NCI-H524 treated with DMSO at 0.1 percent for 48 hours (cell line): ENCODE data around the gene DISC1.

Experiments
- DNase-seq: peaks from one replicate; lab custom pipeline; 2025; lab: John Stamatoyannopoulos, UW

DISC1 gene

DNA sequence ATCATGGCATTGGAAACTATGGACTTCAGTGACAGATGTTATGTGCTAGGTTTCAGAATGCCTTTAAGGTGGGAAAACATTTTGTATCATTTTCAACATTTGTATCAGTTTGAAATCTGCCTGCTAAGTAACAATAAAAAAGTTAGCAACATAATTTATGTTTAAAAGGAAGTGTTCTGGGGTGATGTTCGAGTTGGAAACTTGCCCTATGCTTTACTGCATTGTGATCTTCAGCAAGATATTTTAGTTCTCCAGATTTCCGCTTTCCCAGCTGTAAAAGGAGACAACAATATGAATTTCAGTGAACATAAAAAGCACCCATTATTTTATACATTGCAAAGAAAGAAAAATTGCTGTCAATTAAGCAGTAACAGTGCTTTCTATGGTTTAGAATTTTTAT, 187.4 kb downstream of the DISC1 start:
- DNase-seq, result no peak

DNA sequence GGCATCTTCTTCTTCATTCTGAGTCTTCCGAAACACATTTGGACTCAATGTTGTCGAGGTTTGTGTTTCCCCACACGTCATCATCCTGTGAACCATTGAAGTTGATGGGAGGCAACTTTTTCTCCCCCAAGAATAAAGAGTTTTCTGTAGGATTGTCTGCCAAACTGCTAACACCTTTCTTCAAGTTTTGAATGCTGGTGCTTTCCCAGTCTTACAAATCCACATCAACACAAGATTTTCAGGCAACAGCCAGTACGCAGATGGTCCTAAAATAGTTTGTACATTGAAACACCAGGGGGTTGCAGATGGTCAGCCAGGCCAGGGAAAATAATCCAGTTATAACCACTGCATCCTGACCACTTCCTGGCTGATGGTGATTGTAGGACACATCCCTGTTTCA, 187.9 kb downstream of the DISC1 start:
- DNase-seq, result no peak

DNA sequence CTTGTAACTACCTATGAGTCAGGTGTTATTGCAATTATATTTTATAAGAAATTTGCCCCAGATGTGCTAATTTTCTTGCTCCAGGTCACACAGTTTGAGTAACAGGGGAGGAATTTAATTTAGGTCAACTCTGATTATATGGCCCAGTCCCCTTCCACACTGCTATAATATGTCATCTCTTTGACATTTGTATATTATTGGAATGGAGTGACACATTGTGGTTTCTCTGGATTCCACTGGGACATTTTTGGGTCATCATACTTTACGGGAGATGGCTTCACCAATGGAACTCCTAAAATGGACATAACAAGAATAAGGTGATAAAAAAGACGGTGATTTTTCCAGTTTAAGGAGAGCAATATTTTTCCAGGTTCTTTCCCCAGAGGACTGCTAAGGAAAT, 191.2 kb downstream of the DISC1 start:
- no peak for DNase-seq

DNA sequence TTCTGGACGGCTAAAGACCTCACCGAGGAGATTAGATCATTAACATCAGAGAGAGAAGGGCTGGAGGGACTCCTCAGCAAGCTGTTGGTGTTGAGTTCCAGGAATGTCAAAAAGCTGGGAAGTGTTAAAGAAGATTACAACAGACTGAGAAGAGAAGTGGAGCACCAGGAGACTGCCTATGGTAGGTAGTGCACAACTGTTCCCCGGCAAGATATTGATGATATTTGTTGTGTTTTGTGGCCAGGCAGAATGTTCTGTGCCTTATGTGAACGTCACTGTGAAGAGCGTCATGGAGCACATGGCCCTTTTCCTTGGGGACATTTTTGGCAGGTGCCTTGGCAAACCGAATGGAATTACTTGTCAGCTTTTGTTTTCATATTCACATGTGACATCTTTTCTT, 191.7 kb downstream of the DISC1 start:
- no peak for DNase-seq

DNA sequence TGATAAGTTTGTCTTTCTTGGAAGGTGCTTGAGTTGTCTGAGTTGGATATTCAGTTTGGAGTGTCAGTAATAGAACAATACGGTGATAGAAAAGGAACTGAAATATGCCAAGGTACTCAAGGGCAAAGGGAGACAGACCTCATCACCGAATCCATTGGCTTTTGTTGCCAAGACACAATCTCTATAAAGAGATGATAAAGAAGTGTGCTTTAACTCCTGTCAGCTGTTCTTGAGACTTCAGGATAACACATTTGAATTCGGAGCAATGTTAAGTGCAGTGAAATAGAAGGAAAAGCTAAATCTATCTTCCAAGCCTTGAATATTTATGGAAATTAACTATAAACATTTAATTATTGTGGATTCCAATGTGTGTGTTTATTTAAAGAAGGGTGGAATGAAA, 194.7 kb downstream of the DISC1 start:
- no peak for DNase-seq

DNA sequence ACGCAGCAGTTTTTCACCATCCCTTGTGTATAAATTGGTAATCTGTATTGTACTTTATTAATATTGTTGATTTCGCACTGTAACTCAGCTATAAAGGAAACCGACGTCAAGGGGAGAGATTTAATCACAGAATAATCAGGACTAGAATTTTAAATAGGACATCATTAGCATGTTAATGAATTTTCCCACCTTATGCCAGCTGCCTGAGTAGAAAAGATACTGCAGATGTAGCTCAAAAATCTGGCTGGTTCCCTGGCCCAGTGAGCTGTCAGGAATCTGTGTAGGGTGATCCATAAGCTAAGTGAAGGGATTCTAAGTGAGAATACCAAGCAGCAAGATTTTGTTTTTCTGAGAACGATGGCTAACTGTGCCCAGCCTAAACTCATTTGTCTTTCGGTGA, 195.5 kb downstream of the DISC1 start:
- no peak for DNase-seq

DNA sequence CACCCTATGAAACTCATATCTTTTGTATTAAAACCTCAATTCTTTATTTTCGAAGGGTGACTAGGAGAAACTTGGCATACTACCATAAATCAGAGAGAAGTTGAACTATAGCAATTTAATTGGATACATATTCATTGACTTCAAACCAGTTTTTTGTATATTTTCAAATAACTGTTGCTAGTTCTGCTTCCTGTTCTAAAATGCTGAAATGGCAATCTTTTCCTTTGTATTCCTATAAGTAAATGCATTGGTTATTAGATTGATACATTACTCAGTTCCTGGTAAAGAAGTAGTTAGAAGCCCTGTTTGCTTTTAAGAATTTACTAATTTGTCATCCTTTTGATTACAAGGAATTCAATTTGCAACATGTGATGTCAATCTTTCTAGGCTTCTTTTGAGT, 200.0 kb downstream of the DISC1 start:
- no peak for DNase-seq

DNA sequence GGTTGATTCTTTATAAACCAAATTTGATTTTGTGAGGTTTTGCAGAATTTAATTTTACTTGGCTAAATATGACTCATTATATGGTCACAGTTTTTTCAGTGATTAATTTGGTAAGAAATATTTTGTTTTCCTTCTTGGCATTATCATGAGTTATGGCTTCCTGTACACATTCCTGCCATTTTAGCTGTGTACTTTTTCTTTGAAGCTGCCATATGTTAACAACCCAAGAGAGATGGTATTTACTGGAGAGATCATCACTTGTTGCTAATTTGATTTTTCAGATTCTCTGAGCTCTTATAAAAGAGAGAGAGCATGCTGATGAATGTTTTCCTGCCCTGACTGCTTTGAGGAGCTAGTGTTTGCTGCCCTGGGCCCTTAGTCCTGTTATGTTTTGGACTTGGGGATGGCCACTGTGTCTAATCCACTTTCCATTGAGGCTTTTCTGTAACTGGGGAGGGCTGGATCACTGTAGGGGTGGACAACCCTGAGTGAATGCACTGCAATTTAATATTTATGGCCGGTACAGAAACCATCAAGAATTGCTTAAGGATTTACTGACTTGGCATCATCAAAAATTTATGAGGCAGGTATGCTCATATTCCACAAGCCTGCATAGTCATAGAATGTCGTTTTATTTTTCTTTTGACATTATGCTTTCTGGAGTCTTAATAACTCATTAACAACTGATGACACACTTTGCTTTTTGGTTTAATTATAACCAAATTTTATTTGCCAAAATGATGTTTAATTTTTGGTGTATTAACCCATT, 200.9 kb downstream of the DISC1 start:
- DNase-seq, result no peak

DNA sequence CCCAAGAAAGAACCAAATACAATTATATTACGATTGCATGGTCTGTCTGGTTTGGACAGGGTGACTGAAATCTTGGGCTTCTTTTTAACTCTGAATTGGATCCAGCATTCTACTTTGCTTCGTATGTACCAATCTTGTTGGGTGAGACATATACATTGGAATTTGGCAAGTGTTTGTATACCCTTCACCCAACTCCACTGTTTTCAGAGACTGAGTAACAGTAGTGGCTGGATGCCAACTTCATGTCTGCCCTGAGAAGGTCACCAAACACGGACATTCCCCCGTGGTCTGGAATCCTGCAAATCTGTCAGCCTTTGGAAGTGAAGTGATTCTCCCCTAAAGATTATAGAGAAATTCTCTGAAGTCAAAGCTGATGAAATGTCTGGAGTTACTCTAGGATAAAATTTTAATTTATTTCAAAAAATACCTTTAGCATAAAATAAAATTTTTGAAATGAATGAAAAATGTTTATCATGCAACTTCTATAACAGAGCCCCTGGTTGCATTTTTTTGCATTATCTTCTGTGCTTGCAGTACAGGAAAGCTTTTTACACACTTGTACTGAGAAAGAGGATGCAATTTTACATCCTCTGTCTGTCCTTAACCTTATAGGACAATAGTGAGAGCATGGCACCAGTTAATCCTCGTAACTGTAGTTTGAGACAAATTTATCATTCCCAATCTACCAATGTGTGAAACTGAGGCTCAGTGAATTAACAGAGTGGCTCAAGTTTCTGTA, 201.8 kb downstream of the DISC1 start:
- DNase-seq, result no peak

DNA sequence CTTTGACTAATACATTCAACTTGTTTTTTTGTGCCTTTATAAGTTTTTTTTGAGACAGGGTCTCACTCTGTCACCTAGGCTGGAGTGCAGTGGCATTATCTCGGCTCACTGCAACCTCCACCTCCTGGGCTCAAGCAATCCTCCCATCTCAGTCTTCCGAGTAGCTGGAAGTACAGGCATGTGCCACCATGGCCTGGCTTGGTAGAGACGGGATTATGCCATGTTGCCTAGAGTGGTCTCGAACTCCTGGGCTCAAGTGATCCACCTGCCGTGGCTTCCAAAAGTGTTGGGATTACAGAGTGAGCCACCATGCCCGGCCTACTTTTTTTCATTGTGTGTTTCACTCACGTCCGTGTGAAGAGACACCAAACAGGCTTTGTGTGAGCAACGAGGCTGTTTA, 202.7 kb downstream of the DISC1 start:
- DNase-seq, result no peak

DNA sequence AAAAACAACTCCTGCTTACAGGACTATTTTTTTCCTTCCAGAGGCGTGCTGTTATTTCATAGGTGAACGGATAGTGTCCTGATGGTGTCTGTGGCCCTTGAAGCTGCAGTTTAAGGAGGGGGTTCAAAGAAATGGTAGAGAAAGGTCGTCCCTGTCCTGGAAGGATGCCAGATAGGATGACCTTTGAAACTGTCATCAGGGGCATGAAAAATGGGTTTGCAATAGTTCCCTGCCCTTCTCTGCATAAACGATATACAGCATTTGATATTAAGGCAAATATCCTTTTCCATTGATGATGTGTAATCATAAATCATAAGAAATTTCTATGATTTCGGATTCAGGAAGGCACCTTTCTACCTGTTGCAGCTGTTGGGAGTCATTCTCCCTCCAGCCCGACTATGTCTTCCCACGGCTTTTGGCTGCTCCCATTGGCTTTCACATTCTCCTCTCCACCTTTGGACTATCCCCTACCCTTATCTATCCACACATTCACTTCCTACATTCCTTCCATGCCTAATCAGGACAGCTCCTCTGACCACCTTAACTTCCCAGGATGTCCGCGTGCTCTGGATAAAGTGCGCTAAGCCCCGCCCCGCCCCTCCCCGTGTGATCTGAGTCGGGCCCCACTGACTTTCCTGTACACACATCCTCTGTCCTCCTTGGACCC, 209.8 kb downstream of the DISC1 start:
- no peak for DNase-seq

DNA sequence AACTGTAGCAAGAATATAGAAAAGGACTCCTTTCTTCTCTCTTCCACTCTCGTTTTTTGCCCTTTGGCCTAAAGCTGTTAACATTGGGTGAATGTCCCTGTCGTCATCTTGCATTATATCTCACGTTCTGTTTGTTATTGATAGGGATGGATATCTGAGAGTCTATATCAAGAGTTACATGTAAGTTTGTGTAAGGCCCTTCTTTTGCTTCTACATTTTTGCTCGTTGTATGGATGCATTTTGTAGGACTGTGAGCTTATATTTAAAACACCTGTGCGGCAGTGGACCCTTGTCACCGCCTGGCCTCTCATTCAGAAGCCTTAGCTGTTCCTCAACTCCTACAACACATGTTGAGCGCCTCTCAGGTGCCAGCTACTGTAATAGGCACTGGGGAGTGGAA, 211.9 kb downstream of the DISC1 start:
- no peak for DNase-seq

DNA sequence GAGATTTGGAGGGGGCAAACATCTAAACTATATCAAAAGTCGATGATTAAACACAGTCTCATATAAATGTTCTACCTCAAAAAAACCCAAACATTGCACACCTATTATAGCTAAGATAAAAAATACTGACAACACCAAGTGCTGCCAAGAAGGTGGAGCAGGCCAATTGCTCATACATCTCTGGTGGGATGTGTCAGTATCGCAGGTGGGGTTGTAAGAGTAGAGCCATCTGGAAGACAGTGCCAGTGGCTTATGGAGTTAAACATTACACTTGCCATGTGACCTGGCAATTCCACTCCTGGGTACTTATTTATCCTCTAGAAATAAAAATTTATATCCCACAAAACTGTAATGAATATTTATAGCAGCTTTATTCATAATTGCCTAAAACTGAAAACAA, 213.4 kb downstream of the DISC1 start:
- DNase-seq, result no peak

DNA sequence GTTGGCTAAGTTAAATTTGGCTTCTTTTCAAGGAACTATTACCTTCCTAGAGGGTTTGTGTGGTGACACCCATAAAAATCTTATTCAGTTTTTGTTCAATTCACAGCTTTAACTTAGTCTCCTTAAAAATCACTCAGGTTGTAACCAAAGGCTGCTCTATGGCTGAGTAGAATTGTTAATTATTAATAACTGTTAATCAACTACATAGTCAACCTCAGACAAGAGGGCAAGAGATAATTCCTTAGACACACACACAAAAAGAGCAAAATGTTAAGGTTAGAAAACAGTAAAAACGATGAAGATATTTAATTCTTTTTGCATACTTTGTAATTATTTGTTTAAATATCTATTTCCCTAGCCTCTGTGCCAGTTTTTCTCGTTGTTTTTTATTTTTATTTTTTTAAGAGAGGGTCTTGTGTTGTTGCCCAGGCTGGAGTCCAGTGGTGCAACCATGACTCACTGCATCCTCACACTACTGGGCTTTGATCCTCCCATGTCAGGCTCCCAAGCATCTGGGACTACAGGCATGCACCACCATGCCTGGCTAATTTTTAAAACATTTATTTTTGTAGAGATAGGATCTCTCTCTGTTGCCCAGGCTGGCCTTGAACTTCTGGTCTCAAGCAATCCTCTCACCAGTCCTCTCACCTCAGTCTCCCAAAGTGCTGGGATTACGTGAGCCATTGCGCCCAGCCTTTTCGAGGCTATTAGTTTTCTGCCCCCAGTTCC, 215.2 kb downstream of the DISC1 start:
- no peak for DNase-seq

DNA sequence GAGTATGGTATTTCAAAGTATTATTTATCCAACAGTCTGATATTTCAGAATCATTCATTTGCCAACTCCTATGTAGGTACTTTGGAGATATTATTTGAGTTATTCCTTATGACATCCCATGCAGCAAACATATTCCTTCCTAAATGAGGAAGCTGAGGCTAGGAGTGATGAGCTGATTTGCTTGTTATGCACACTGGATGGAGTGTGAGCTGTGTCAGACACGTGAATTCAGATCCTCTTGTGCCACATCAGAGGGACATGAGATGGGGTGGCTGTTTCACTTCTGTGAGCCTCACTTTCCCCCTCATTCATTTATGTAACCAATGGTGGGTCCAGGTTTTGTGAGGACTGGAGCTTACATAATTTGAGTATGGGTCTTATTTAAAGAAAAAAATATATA, 215.9 kb downstream of the DISC1 start:
- no peak for DNase-seq

DNA sequence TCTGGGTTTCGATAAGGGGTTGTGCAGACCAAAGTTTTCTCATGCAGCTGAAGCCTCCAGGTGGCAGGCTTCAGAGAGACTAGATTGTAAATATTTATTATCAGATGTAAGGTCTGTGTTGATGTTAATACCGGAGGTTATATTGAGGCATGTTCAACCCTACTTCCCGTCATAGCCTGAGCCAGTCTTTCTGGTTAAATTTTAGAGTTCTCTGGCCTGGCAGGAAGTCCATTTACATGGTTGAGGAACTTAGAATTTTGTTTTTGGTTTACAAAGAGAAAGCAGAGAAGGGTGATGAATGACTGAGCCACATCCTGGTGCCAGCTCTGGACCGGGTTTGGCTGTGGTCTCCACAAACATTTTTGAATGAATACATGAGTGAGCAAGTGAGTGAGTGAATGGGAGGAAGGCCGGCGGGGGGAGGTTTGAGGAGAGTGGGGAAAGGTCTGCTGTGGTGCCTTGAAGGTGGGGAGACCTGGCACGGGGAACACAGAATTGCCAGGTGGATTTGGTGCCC, 218.5 kb downstream of the DISC1 start:
- no peak for DNase-seq

DNA sequence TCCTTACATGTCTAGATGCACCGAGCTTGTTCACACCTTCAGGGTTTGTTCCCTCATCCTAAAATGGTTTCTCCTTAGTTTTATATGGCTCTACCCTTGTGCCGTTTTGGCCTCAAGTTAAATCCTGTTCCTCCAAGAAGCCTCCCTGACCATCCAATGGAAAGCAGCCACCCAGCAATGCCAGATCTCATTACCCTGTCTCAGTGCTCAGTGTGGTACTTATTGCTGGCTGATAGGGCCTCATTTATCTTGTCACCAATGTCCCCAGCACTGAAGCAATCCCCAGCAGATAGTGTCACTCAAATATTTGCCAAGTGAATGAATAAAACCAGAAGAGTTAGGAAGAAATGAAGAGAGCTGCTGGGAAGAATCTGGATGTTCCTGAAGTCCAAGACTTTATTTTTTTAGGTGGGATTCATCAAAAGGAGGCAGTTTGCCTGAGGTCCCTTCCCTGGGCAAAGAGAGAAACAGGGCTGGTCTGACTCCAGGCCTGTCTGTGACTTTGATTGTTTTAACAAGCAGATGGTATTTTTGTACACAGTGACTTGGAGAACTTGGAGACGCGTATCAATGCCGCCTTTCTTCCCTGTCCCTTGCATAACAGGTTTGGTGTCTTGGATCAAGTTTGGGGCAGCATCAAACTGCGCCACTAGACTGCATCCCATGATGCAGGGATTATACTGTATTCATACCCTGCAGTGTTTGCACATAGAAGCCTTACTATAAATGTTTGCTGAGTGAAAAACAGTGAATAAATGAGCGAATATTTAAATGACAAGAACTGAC, 221.2 kb downstream of the DISC1 start:
- no peak for DNase-seq

DNA sequence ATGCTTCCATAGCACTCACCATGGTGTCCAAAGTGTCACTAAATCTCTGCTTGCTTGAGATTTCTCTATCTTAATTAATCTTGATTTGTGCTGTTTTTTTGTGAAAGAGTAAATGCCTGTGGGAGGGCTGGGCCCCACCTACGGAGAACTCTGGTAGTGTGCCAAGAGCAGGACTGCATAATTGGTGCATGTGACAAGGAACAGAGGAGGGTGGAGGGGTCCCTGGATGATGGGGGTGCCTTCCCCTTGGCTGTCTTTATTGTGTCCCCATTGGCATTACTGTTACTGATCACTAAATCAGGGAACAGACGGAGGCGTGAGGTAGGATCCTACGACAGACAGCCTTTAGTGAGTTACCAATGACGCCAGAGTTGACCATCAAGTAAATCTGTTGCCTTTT, 223.4 kb downstream of the DISC1 start:
- no peak for DNase-seq

DNA sequence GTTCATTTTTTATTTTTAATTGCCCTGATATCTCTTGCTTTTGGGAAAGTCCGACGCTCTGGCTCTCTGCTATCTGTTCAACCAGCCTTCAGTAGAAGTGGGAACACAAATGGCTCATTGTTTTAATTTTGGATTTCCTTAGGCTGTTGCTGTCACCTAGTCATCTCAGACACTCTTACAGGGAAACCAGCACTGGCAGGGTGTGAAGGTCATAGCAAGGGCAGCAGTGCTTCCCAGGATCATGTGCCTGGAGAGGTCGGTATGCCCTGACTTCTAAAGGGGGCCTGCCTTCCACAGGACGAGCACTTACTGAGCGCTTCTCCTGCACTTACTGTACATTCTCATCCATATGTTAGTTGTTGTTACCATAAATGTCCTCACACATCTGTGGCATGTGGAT, 224.2 kb downstream of the DISC1 start:
- DNase-seq, result no peak

DNA sequence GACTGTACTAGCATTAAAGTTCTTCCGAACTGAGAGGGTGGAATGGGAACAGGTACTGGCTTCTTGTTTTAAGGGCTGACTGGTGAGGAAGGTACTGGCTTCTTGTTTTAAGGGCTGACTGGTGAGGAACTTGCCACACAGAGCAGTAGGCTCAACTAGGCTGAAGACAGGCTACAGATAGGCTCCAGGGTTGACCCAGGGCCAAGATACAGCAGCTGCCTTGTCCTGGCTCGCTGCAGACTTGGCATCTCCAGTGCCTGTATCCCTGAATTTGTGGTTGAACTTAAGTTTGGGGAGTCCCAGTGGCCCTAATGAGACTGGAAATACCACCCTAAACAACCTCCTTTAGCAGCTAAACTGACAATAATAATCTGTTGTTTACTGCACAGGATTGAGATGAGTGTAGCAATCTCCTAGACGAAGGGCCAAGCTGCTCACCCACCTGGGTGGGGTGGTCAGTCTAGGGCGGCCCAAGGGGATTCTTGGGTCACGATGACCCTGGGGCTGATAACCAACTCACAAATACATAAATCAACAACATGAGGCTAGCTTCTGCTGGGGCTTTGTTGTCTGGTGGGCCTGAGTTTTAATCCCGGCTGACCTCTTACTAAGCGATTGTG, 227.1 kb downstream of the DISC1 start:
- DNase-seq, result no peak

DNA sequence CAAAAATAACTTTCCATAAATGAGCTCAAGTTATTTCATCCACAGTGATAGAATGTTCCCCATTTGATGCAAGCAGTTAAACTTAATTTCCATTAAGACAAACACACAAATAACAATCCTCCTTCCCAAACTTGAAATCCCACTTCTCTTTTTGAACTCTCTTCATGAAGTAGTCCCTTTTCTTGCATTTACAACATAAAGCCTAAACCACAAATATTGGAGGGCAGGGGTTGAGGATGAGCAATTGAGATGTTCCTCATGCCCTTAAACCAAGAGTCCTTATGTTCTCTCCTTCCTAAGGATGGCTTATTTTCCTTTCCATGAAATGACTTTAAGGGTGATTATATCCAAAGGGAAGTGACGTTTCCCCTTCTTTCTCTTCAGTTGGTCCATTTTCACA, 228.8 kb downstream of the DISC1 start:
- DNase-seq, result no peak
